Stimulated activated CD8-positive, alpha-beta memory T cell treated with anti-CD3 and anti-CD28 coated beads, Interleukin-12 subunit alpha, Interleukin-12 subunit beta, amount 100 ng/mL, for 1 hour (primary cell): Measurements from ENCODE around the gene ACBD3.

ENCODE experiments used
- DNase-seq: peaks from one replicate; pipeline ENCODE4 v3.0.0-alpha.2; 2020; ENCODE audit warnings: low read depth

ACBD3 gene

GRCh38 chr1:226111883-226112261, 74.7 kb downstream of the ACBD3 start:
- DNase-seq, result no peak

GRCh38 chr1:226111098-226111882, 75.3 kb downstream of the ACBD3 start:
- DNase-seq, result no peak

- peak; percentile 41 for DNase-seq
Measured at GRCh38 chr1:226110249-226111097, 76.1 kb downstream of the ACBD3 start.

- DNase-seq, result peak; percentile 52
Measured at GRCh38 chr1:226109829-226110248, 76.7 kb downstream of the ACBD3 start.

GRCh38 chr1:226108935-226109828, 77.4 kb downstream of the ACBD3 start:
- no peak for DNase-seq

GRCh38 chr1:226107471-226108460, 78.8 kb downstream of the ACBD3 start:
- no peak for DNase-seq

GRCh38 chr1:226104671-226105121, 81.8 kb downstream of the ACBD3 start:
- no peak for DNase-seq

- DNase-seq, result peak; percentile 23
Measured at GRCh38 chr1:226100436-226101391, 85.8 kb downstream of the ACBD3 start.

- DNase-seq, result no peak
Measured at GRCh38 chr1:226098870-226099835, 87.4 kb downstream of the ACBD3 start.

- DNase-seq, result no peak
Measured at GRCh38 chr1:226097866-226098625, 88.5 kb downstream of the ACBD3 start.

GRCh38 chr1:226095286-226095685, 91.3 kb downstream of the ACBD3 start:
- no peak for DNase-seq
